Activated naive CD4-positive, alpha-beta T cell (primary cell): ENCODE measurements around the gene NVL.
A peak's percentile ranks its signal among the peaks of the same experiment; 100 is the strongest.

Source experiments
- DNase-seq, 4 experiments: peaks; one replicate each; lab custom pipeline; 2025; lab: John Stamatoyannopoulos, UW

Gene NVL

GRCh38 chr1:224196813-224197600 lies 133.0 kb downstream of the NVL start:
- no peak for DNase-seq

DNA sequence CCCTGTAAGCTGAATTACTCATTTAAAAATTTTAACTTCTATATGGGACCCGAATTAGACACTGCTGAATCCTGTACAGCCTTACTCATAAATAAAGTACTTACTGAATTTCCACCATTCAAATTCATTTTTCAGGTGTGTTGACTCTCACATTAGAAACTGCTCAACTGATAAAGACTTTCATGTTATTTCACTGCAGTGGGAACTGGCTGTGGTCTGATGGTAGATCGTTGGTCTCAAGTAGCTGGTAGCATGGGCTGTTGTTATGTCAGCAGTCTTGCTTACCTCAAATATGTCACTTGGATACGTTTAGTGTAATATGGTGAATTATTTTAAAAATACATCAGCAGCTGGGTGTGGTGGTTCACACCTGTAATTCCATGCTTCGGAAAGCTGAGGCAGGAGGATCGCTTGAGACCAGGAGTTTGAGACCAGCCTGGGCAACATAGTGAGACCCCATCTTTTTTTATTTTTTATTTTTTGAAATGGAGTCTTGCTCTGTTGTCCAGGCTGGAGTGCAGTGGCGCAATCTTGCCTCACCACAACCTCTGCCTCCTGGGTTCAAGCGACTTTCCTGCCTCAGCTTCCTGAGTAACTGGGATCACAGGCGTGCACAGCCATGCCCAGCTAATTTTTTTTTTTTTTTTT lies 136.5 kb downstream of the NVL start:
- no peak for DNase-seq

GRCh38 chr1:224192082-224192788 lies 137.7 kb downstream of the NVL start:
- no peak for DNase-seq

DNA sequence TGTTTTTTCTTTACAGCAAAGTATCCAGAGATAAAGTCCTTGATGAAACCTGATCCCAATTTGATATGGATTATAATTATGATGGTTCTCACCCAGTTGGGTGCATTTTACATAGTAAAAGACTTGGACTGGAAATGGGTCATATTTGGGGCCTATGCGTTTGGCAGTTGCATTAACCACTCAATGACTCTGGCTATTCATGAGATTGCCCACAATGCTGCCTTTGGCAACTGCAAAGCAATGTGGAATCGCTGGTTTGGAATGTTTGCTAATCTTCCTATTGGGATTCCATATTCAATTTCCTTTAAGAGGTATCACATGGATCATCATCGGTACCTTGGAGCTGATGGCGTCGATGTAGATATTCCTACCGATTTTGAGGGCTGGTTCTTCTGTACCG lies 140.4 kb downstream of the NVL start:
- no peak for DNase-seq

- DNase-seq, result no peak
Observed at GRCh38 chr1:224188286-224188685, 141.7 kb downstream of the NVL start.

DNA sequence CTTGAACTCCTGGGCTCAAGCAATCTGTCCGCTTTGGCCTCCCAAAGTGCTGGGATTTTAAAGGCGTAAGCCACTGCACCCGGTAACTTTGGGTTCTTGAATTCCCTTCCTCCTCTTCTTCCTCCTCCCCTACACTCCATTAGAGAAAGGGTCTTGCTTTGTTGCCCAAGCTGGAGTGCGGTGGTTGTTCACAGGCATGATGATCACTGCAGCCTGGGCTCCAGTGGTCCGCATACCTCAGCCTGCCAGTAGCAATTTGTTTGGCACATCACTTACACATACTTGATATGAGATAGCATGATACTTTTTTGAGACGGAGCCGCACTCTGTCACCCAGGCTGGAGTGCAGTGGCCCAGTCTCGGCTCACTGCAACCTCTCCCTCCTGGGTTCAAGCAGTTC lies 144.8 kb downstream of the NVL start:
- DNase-seq, result no peak

DNA sequence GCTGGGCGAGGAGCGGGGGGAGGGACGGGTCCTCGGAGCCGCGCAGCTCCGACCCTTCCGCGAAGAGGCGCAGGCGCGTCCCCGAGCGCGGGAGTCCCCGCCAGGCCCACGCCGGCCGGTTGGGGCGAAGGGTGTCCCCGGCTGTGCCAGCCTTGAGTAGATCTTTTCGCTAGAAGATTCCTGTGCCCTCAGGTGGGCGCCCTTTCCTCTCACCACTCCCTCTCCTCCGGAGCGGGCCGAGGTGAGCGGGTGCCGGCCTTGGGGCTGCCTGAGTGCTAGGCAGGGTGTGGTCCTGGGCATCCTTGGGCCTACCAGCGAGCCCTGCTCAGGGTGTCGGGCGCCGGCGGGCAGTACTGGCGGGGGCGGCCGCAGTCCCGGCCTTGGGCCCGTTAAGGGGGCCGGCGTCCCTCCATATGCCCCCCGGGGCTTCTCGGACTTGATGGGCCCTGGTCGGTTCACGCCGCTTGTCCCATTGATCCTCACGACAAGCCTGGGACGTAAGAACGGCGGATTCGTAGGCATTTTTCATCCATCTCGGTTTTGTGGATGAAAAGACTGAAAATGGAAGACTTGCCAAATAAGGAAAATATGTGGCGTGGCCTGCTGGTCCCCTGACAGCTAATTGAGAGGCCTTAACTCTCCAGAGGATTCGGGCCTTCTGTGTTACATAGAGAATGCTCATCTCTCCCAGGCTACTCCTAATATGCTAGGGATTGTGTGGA lies 146.2 kb downstream of the NVL start:
- DNase-seq, result peak in 3 of 4 experiments; percentile 22 to 50 (median 31)

- DNase-seq, result peak; percentile 58 to 86 (median 71)
Observed at GRCh38 chr1:224182866-224183590, 146.9 kb downstream of the NVL start, which contains the start of gene DEGS1. Gene DEGS1 (plus strand): TSS chr1:224183240. CDS start chr1:224183337, 97 bp downstream.

DNA sequence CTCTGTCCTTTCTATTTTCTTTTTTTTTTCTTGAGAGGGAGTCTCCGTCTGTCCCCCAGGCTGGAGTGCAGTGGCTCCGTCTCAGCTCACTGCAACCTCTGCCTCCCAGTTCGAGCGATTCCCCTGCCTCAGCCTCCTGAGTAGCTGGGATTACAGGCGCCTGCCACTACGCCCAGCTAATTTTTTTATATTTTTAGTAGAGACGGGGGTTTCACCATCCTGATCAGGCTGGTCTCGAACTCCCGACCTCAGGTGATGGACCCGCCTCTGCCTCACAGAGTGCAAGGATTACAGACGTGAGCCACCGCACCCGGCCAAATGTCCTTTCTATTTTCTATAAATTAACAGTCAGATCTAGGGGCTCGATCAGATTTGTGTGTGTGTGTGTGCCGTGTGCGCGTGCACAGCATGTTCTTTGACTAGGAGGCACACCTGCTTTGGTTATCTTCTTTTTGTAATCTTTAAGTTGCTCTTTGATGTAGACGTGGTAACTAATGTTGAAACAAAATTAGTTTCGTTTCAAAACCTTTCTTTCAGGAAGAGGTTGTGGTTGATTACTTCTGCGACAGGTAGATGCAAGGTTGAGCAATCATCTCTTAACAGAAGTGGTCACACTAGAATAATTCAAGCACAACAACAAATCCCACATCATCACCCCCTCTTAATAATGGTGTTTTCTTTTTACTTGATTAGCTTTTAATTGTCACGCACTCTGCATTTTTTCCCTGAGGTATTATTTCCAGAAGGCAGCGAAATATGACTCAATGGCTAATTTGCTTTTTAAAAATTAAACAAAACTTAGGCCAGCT lies 147.7 kb downstream of the NVL start:
- DNase-seq, result peak in 2 of 4 experiments; percentile 23 to 24

GRCh38 chr1:224181453-224181810 lies 148.5 kb downstream of the NVL start:
- no peak for DNase-seq

- no peak for DNase-seq
Observed at GRCh38 chr1:224180783-224181452, 149.1 kb downstream of the NVL start.

DNA sequence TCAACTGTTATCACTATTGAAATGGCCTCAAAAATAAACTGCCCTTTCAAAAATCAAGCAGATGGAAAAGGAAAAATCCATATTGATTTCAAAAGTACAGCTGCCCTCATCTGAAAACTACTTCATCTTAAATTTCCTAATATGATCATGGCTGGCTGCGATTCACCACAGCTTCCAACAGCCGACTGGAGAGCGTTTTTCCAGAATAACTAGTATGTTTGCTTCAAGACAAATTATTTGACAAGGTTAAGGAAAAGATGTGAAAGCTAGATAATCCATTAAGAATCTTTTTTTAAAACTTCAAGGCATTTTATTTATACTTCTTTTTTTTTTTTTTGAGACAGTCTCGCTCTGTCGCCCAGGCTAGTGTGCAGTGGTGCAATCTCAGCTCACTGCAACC lies 151.1 kb downstream of the NVL start:
- DNase-seq, result no peak

GRCh38 chr1:224177356-224177999 lies 152.5 kb downstream of the NVL start:
- no peak for DNase-seq
